ENCODE data around the gene TARS3.

TARS3 gene

DNA sequence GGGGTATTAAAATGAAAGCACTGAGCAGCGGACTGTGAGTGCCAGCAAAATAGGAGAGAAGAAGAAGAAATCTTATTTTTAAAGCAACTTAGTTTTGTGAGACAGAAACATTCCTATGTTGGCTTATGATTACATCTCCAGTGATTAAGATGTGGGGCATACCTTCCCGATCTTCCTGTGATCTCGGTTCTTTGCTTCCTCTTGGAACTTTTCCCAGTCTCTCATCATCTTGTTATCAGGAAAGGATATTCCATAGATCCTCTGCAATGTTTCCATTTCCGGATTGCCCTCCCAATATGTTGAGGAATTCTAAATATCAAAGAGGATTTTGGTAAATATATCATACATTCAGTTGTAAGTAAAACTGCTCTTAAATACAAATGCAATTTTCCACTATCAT lies 22.2 kb downstream of the TARS3 start:
- H3K36me3 ChIP-seq (ENCODE audit: low read depth), result peaks cover 33% of the 10 kb centered on the region
- TF ChIP-seq, protein P1, sequence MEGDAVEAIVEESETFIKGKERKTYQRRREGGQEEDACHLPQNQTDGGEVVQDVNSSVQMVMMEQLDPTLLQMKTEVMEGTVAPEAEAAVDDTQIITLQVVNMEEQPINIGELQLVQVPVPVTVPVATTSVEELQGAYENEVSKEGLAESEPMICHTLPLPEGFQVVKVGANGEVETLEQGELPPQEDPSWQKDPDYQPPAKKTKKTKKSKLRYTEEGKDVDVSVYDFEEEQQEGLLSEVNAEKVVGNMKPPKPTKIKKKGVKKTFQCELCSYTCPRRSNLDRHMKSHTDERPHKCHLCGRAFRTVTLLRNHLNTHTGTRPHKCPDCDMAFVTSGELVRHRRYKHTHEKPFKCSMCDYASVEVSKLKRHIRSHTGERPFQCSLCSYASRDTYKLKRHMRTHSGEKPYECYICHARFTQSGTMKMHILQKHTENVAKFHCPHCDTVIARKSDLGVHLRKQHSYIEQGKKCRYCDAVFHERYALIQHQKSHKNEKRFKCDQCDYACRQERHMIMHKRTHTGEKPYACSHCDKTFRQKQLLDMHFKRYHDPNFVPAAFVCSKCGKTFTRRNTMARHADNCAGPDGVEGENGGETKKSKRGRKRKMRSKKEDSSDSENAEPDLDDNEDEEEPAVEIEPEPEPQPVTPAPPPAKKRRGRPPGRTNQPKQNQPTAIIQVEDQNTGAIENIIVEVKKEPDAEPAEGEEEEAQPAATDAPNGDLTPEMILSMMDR (IDR thresholded peaks at IDR 0.05; ENCODE audit: poor library complexity, severe bottlenecking), result no peak
- H3K27me3 ChIP-seq (ENCODE audit: insufficient read depth, poor library complexity, severe bottlenecking), result no peaks in the 10 kb centered on the region
- DNase-seq (ENCODE audit: low spot score), result no peak
- no peak overlapping the region for H3K27ac ChIP-seq (ENCODE audit: poor library complexity, severe bottlenecking)
- no peak for ATAC-seq (ENCODE audit: low read depth)
- H3K4me3 ChIP-seq (ENCODE audit: severe bottlenecking), result no peak overlapping the region
- H3K4me1 ChIP-seq (ENCODE audit: insufficient read depth, poor library complexity, severe bottlenecking), result no peaks in the 10 kb centered on the region
- H3K9me3 ChIP-seq (ENCODE audit: severe bottlenecking), result no peaks in the 10 kb centered on the region

GRCh38 chr15:101698314-101698713 lies 26.0 kb downstream of the TARS3 start:
- H3K9me3 ChIP-seq (ENCODE audit: severe bottlenecking), result no peaks in the 10 kb centered on the region
- H3K27me3 ChIP-seq (ENCODE audit: insufficient read depth, poor library complexity, severe bottlenecking), result no peaks in the 10 kb centered on the region
- no peak overlapping the region for H3K27ac ChIP-seq (ENCODE audit: poor library complexity, severe bottlenecking)
- H3K4me1 ChIP-seq (ENCODE audit: insufficient read depth, poor library complexity, severe bottlenecking), result peaks cover 4% of the 10 kb centered on the region
- no peak overlapping the region for H3K4me3 ChIP-seq (ENCODE audit: severe bottlenecking)
- H3K36me3 ChIP-seq (ENCODE audit: low read depth), result peaks cover 21% of the 10 kb centered on the region
- TF ChIP-seq, protein P1 (IDR thresholded peaks at IDR 0.05; ENCODE audit: poor library complexity, severe bottlenecking), result no peak
- no peak for DNase-seq (ENCODE audit: low spot score)
- peak; percentile 55 for ATAC-seq (ENCODE audit: low read depth)

- Histone ChIP-seq H3K4me1 (ENCODE audit: insufficient read depth, poor library complexity, severe bottlenecking) (peaks cover 12% of the 10 kb centered on the region), H3K4me3 (ENCODE audit: severe bottlenecking) (no peak overlapping the region), H3K27ac (ENCODE audit: poor library complexity, severe bottlenecking) (no peak overlapping the region), H3K27me3 (ENCODE audit: insufficient read depth, poor library complexity, severe bottlenecking) (no peaks in the 10 kb centered on the region), H3K9me3 (ENCODE audit: severe bottlenecking) (no peaks in the 10 kb centered on the region), H3K36me3 (ENCODE audit: low read depth) (peaks cover 19% of the 10 kb centered on the region)
- TF ChIP-seq, protein P1 (IDR thresholded peaks at IDR 0.05; ENCODE audit: poor library complexity, severe bottlenecking), result no peak
- ATAC-seq (ENCODE audit: low read depth) (no peak), DNase-seq (ENCODE audit: low spot score) (no peak)
Observed at GRCh38 chr15:101697488-101697887, 26.8 kb downstream of the TARS3 start.

- DNase-seq (ENCODE audit: low spot score) (no peak), ATAC-seq (ENCODE audit: low read depth) (no peak)
- Histone ChIP-seq H3K4me3 (ENCODE audit: severe bottlenecking) (no peak overlapping the region), H3K36me3 (ENCODE audit: low read depth) (peaks cover 19% of the 10 kb centered on the region), H3K4me1 (ENCODE audit: insufficient read depth, poor library complexity, severe bottlenecking) (peaks cover 13% of the 10 kb centered on the region), H3K27me3 (ENCODE audit: insufficient read depth, poor library complexity, severe bottlenecking) (no peaks in the 10 kb centered on the region), H3K27ac (ENCODE audit: poor library complexity, severe bottlenecking) (no peak overlapping the region), H3K9me3 (ENCODE audit: severe bottlenecking) (no peaks in the 10 kb centered on the region)
- TF ChIP-seq, protein P1 (IDR thresholded peaks at IDR 0.05; ENCODE audit: poor library complexity, severe bottlenecking), result no peak
Observed at GRCh38 chr15:101696829-101697228, 27.4 kb downstream of the TARS3 start.

- no peak for ATAC-seq (ENCODE audit: low read depth)
- no peak for DNase-seq (ENCODE audit: low spot score)
- Histone ChIP-seq H3K4me1 (ENCODE audit: insufficient read depth, poor library complexity, severe bottlenecking) (peaks cover 13% of the 10 kb centered on the region), H3K27ac (ENCODE audit: poor library complexity, severe bottlenecking) (no peak overlapping the region), H3K4me3 (ENCODE audit: severe bottlenecking) (no peak overlapping the region), H3K27me3 (ENCODE audit: insufficient read depth, poor library complexity, severe bottlenecking) (no peaks in the 10 kb centered on the region), H3K36me3 (ENCODE audit: low read depth) (peaks cover 4% of the 10 kb centered on the region), H3K9me3 (ENCODE audit: severe bottlenecking) (no peaks in the 10 kb centered on the region)
- TF ChIP-seq, protein P1 (IDR thresholded peaks at IDR 0.05; ENCODE audit: poor library complexity, severe bottlenecking), result no peak
Observed at GRCh38 chr15:101694261-101694660, 30.0 kb downstream of the TARS3 start.

Data from RWPE2 (cell line).